IMR-90 (cell line): ENCODE measurements around the gene MRPL47. TPM values are rescaled to one million over a fixed set of nuclear protein-coding genes. Genes with fewer than 3 reads are reported as not detected.

ENCODE experiments used
- microRNA-seq, 2 experiments: library from miRNA; stranded (forward) in 1 of 2; unstranded in 1 of 2; fragments of 10-50 nt in 1 of 2; fragments of <30 nt in 1 of 2; gene quantifications in 1 of 2; microRNA quantifications in 1 of 2; one replicate each; pipeline versions ENCODE3 to v1.1.0; 2013 to 2020; ENCODE audit not compliant: insufficient read depth in 1 of 2, insufficient read length in 1 of 2, unreplicated experiment in 1 of 2
- polyA plus RNA-seq, 3 experiments: library from polyadenylated mRNA; depleted of rRNA; stranded (reverse); fragments of >200 nt; gene quantifications; 2 replicates each; pipeline ENCODE4 v1.2.3, GENCODE V29; 2012; ENCODE audit warnings: low replicate concordance in 1 of 3
- small RNA-seq, 5 experiments: library from RNA; depleted of rRNA; stranded (forward); fragments of <200 nt; gene quantifications; one replicate each; pipeline ENCODE3, GENCODE V24; 2012
- total RNA-seq: library from RNA; depleted of rRNA; stranded (reverse); fragments of >200 nt; gene quantifications from 2 replicates; pipeline ENCODE4 v1.2.3, GENCODE V29; 2012; rRNA removed

MRPL47 gene
- total and polyA plus RNA-seq, 2 of the 4 experiments (the other 2 are of a cell fraction), result 41.4 to 43.7 TPM

Small RNA genes within 50 kb of the gene (microRNA-seq; reads per million reads assigned to microRNA genes)
- not detected for gene AC090425.1 (ENCODE audit: insufficient read depth, insufficient read length)
- gene RF01210 (ENCODE audit: insufficient read depth, insufficient read length), result not detected

Small RNA genes within 50 kb of the gene (small RNA-seq; reads per million reads assigned to genes)
- gene AC090425.1, result 0 reads per million in 5 experiments
- 0 reads per million in 5 experiments for gene RF01210

Other genes with a start within 250 kb of the MRPL47 start
- gene GNB4, start 153.2 kb downstream of the MRPL47 start, total RNA-seq, result 112 and 131 TPM in 2 replicates
- 20.1 and 22.1 TPM in 2 replicates for gene GNB4, start 153.2 kb downstream of the MRPL47 start, polyA plus RNA-seq (2012; rRNA removed)
- gene ACTL6A, start 41.7 kb downstream of the MRPL47 start, total RNA-seq, result 70.1 and 115 TPM in 2 replicates
- 40.3 and 48.3 TPM in 2 replicates for gene ACTL6A, start 41.7 kb downstream of the MRPL47 start, polyA plus RNA-seq (2012; rRNA removed)
- gene NDUFB5, start 156 bp upstream of the MRPL47 start, total RNA-seq, result 17.2 and 40.0 TPM in 2 replicates
- gene NDUFB5, start 156 bp upstream of the MRPL47 start, polyA plus RNA-seq (2012; rRNA removed), result 22.6 and 29.3 TPM in 2 replicates
- 16.1 and 18.1 TPM in 2 replicates for gene USP13, start 48.4 kb upstream of the MRPL47 start, total RNA-seq
- 8.4 and 9.2 TPM in 2 replicates for gene USP13, start 48.4 kb upstream of the MRPL47 start, polyA plus RNA-seq (2012; rRNA removed)